ENCODE data around the gene ATCAY. TPM values are rescaled to one million over a fixed set of nuclear protein-coding genes. Genes with fewer than 3 reads are reported as not detected.

ATCAY gene
- total RNA-seq (2022; extraction: Qiagen RNA extraction; ENCODE audit: low read depth): 0.04 to 0.22 TPM (median 0.12 TPM) in 4 of 5 replicates, not detected in the other

GRCh38 chr19:3880471-3881271 lies at the start of gene ATCAY:
Gene ATCAY, plus strand, starts transcription at chr19:3880685. Its CDS starts 5,083 bp downstream, at chr19:3885768.

GRCh38 chr19:3868770-3869456 lies 11.6 kb upstream of the ATCAY start, which contains the start of gene ZFR2:
Gene ZFR2, minus strand, starts transcription at chr19:3869038. Its CDS starts 21 bp downstream, at chr19:3869017.

GRCh38 chr19:3932931-3933810 lies 52.7 kb downstream of the ATCAY start, which contains the start of gene NMRK2:
Gene NMRK2, plus strand, starts transcription at chr19:3933069. Its CDS starts 603 bp downstream, at chr19:3933672.

GRCh38 chr19:3970808-3971598 lies 90.5 kb downstream of the ATCAY start, which contains the start of gene DAPK3:
Gene DAPK3, minus strand, starts transcription at chr19:3971099. Its CDS starts 1,364 bp downstream, at chr19:3969735.

Other genes with a start within 250 kb of the ATCAY start
- gene PIP5K1C, start 180.2 kb upstream of the ATCAY start, total RNA-seq (2022; extraction: Qiagen RNA extraction; ENCODE audit: low read depth): 6.0 to 16.0 TPM (median 14.2 TPM) in 5 replicates
- 0.22 to 1.1 TPM (median 0.81 TPM) in 5 replicates for gene TJP3, start 172.3 kb upstream of the ATCAY start, total RNA-seq (2022; extraction: Qiagen RNA extraction; ENCODE audit: low read depth)
- 5.0 to 13.9 TPM (median 12.6 TPM) in 5 replicates for gene APBA3, start 119.0 kb upstream of the ATCAY start, total RNA-seq (2022; extraction: Qiagen RNA extraction; ENCODE audit: low read depth)
- 52.6 to 80.6 TPM (median 66.7 TPM) in 5 replicates for gene MRPL54, start 118.0 kb upstream of the ATCAY start, total RNA-seq (2022; extraction: Qiagen RNA extraction; ENCODE audit: low read depth)
- not detected in 5 replicates for gene RAX2, start 108.5 kb upstream of the ATCAY start, total RNA-seq (2022; extraction: Qiagen RNA extraction; ENCODE audit: low read depth)
- gene MATK, start 94.3 kb upstream of the ATCAY start, total RNA-seq (2022; extraction: Qiagen RNA extraction; ENCODE audit: low read depth): 0.41 to 2.0 TPM (median 1.0 TPM) in 5 replicates
- gene ZFR2, start 11.6 kb upstream of the ATCAY start, total RNA-seq (2022; extraction: Qiagen RNA extraction; ENCODE audit: low read depth): 0.13 to 0.30 TPM (median 0.24 TPM) in 3 of 5 replicates, not detected in the others
- not detected in 5 replicates for gene NMRK2, start 52.4 kb downstream of the ATCAY start, total RNA-seq (2022; extraction: Qiagen RNA extraction; ENCODE audit: low read depth)
- gene DAPK3, start 90.4 kb downstream of the ATCAY start, total RNA-seq (2022; extraction: Qiagen RNA extraction; ENCODE audit: low read depth): 36.8 to 52.9 TPM (median 47.1 TPM) in 5 replicates
- 784 to 1,088 TPM (median 1,072 TPM) in 5 replicates for gene EEF2, start 104.8 kb downstream of the ATCAY start, total RNA-seq (2022; extraction: Qiagen RNA extraction; ENCODE audit: low read depth)
- 13.4 to 17.1 TPM (median 14.3 TPM) in 5 replicates for gene PIAS4, start 127.1 kb downstream of the ATCAY start, total RNA-seq (2022; extraction: Qiagen RNA extraction; ENCODE audit: low read depth)
- gene ZBTB7A, start 186.2 kb downstream of the ATCAY start, total RNA-seq (2022; extraction: Qiagen RNA extraction; ENCODE audit: low read depth): 12.7 to 28.0 TPM (median 21.6 TPM) in 5 replicates
- 118 to 176 TPM (median 167 TPM) in 5 replicates for gene MAP2K2, start 243.4 kb downstream of the ATCAY start, total RNA-seq (2022; extraction: Qiagen RNA extraction; ENCODE audit: low read depth)